Keratinocyte (primary cell): ENCODE results near the gene PPIA. TPM values are rescaled to one million over a fixed set of nuclear protein-coding genes. Genes with fewer than 3 reads are reported as not detected.

Source experiments
- DNase-seq: peaks from one replicate; pipeline ENCODE4 v3.0.0-alpha.2; 2011; ENCODE audit warnings: low read depth, missing footprints, low spot score
- FAIRE-seq: peaks from 2 replicates; lab custom pipeline; 2011; peaks lifted over from hg19 to GRCh38; lab: Jason Lieb, UNC
- H2AFZ ChIP-seq: 2 replicates; pipeline ENCODE4 v1.6.0; 2012; ENCODE audit warnings: low read length, control low read depth, inconsistent platforms; ENCODE audit not compliant: control insufficient read depth
- H3K27ac ChIP-seq: 2 replicates; pipeline ENCODE4 v1.5.1; 2011; ENCODE audit warnings: low read length; ENCODE audit not compliant: control insufficient read depth, insufficient read depth
- H3K27me3 ChIP-seq: 3 replicates; pipeline ENCODE4 v1.6.0; 2011; ENCODE audit warnings: low read length; ENCODE audit not compliant: control insufficient read depth, insufficient read depth; ENCODE audit errors: extremely low read depth
- H3K36me3 ChIP-seq, 2 experiments: 2 replicates in 1 of 2; 3 replicates in 1 of 2; pipeline ENCODE4 v1.5.1; 2011; ENCODE audit warnings: low read length in 2 of 2, mild to moderate bottlenecking in 1 of 2; ENCODE audit not compliant: control insufficient read depth in 2 of 2, insufficient read depth in 2 of 2; ENCODE audit errors: extremely low read depth in 1 of 2
- H3K4me1 ChIP-seq: 3 replicates; pipeline ENCODE4 v1.5.1; 2011; ENCODE audit warnings: low read length; ENCODE audit not compliant: control insufficient read depth, insufficient read depth; ENCODE audit errors: extremely low read depth
- H3K4me2 ChIP-seq: 3 replicates; pipeline ENCODE4 v1.6.0; 2011; ENCODE audit warnings: low read depth, low read length; ENCODE audit not compliant: control insufficient read depth, insufficient read depth; ENCODE audit errors: extremely low read depth
- H3K4me3 ChIP-seq, 3 experiments: fragments of 200-600 bp in 1 of 3; sonication (generic) in 1 of 3; 2 replicates in 2 of 3; 3 replicates in 1 of 3; pipeline ENCODE4 v1.5.1; 2011 to 2016; ENCODE audit warnings: low read length in 3 of 3, mild to moderate bottlenecking in 3 of 3, control low read depth in 2 of 3, inconsistent platforms in 1 of 3, low read depth in 1 of 3, mixed read lengths in 1 of 3, mixed run types in 1 of 3, moderate library complexity in 1 of 3; ENCODE audit not compliant: control insufficient read depth in 2 of 3, insufficient read depth in 2 of 3; ENCODE audit errors: extremely low read depth in 1 of 3
- H3K79me2 ChIP-seq: 2 replicates; pipeline ENCODE4 v1.6.0; 2012; ENCODE audit warnings: low read length; ENCODE audit not compliant: control insufficient read depth, insufficient read depth
- H3K9ac ChIP-seq: 3 replicates; pipeline ENCODE4 v1.6.0; 2011; ENCODE audit warnings: low read length; ENCODE audit not compliant: control insufficient read depth, insufficient read depth; ENCODE audit errors: extremely low read depth
- H3K9me1 ChIP-seq: 3 replicates; pipeline ENCODE4 v1.6.0; 2011; ENCODE audit warnings: low read length; ENCODE audit not compliant: control insufficient read depth, insufficient read depth; ENCODE audit errors: extremely low read depth
- H3K9me3 ChIP-seq: 2 replicates; pipeline ENCODE4 v1.5.1; 2012; ENCODE audit warnings: low read depth, low read length; ENCODE audit not compliant: control insufficient read depth
- H4K20me1 ChIP-seq: 3 replicates; pipeline ENCODE4 v1.6.0; 2011; ENCODE audit warnings: low read length; ENCODE audit not compliant: control insufficient read depth, insufficient read depth; ENCODE audit errors: extremely low read depth
- CTCF ChIP-seq, 3 experiments: IDR thresholded peaks in 1 of 3; conservative IDR thresholded peaks in 1 of 3; optimal IDR thresholded peaks in 1 of 3; 2 replicates in 2 of 3; 3 replicates in 1 of 3; pipeline versions ENCODE3 to v1.5.1; 2011; ENCODE audit warnings: low read length in 3 of 3, mild to moderate bottlenecking in 3 of 3, moderate library complexity in 2 of 3, control low read depth in 1 of 3, inconsistent platforms in 1 of 3; ENCODE audit not compliant: insufficient read depth in 2 of 3; ENCODE audit errors: extremely low read depth in 1 of 3
- EZH2 ChIP-seq: IDR thresholded peaks from one replicate; pipeline ENCODE4 v1.6.1; 2012; ENCODE audit warnings: inconsistent platforms, mild to moderate bottlenecking, low read length, moderate library complexity
- dilution Hi-C: fragments of 300-500 bp; cut with MboI; formaldehyde crosslinking; loops from one replicate; pipeline ENCODE4 v1.7.0; 2020; ENCODE audit warnings: low sequenced_read_pairs; ENCODE audit not compliant: extremely low pct_ligation_motif_present
- polyA plus RNA-seq, 5 experiments: library from polyadenylated mRNA; depleted of rRNA in 3 of 5; stranded (reverse) in 3 of 5; stranded (forward) in 1 of 5; unstranded in 1 of 5; fragments of >200 nt; gene quantifications; 1 replicate in 1 of 5; 2 replicates in 3 of 5; 3 replicates in 1 of 5; pipeline versions ENCODE4 v1.2.1 to v1.2.3, GENCODE V29; 2011 to 2012; ENCODE audit warnings: missing spikeins in 2 of 5, low read depth in 1 of 5, low replicate concordance in 1 of 5

The PPIA gene
- polyA plus RNA-seq, 1 donor (not counting 4 experiments of a cell fraction or from before 2014, with no cell fraction given) = 6,965 TPM

GRCh38 chr7:44759246-44759645 is 37.2 kb upstream of the PPIA start:
- H3K4me2 ChIP-seq = no peak overlapping the region
- H3K9me3 ChIP-seq = no peaks in the 10 kb centered on the region
- H3K27ac ChIP-seq = no peak overlapping the region
- dilution Hi-C loops = no loop called here
- H3K36me3 ChIP-seq = peaks cover 16 to 27% of the 10 kb centered on the region in 2 experiments
- no peak overlapping the region for H3K9ac ChIP-seq
- TF ChIP-seq EZH2 (no peak), CTCF (optimal IDR thresholded peaks at IDR 0.05 in 1 of 3, IDR thresholded peaks at IDR 0.05 in 1 of 3, conservative IDR thresholded peaks at IDR 0.05 in 1 of 3; ENCODE audit: extremely low read depth in 1 of 3, insufficient read depth in 2 of 3, low read length in 3 of 3) (no peak)
- no peaks in the 10 kb centered on the region for H4K20me1 ChIP-seq
- peaks cover 16% of the 10 kb centered on the region for H3K79me2 ChIP-seq
- no peak for FAIRE-seq
- no peak overlapping the region for H3K4me3 ChIP-seq
- no peak for DNase-seq
- peaks cover 3% of the 10 kb centered on the region for H3K9me1 ChIP-seq
- no peak overlapping the region for H2AFZ ChIP-seq
- H3K27me3 ChIP-seq = no peaks in the 10 kb centered on the region
- H3K4me1 ChIP-seq = peaks cover 15% of the 10 kb centered on the region

- Histone ChIP-seq H3K4me3 (no peak overlapping the region), H3K36me3 (peaks cover 20 to 31% of the 10 kb centered on the region in 2 experiments), H3K9ac (no peak overlapping the region), H3K4me1 (peaks cover 6% of the 10 kb centered on the region), H3K27ac (no peak overlapping the region), H3K4me2 (no peak overlapping the region), H2AFZ (no peak overlapping the region), H3K79me2 (peaks cover 9% of the 10 kb centered on the region), H3K9me1 (peaks cover 3% of the 10 kb centered on the region), H4K20me1 (no peaks in the 10 kb centered on the region), H3K9me3 (no peaks in the 10 kb centered on the region), H3K27me3 (no peaks in the 10 kb centered on the region)
- no peak for DNase-seq
- dilution Hi-C loops = no loop called here
- TF ChIP-seq CTCF (optimal IDR thresholded peaks at IDR 0.05 in 1 of 3, IDR thresholded peaks at IDR 0.05 in 1 of 3, conservative IDR thresholded peaks at IDR 0.05 in 1 of 3; ENCODE audit: extremely low read depth in 1 of 3, insufficient read depth in 2 of 3, low read length in 3 of 3) = no peak
- TF ChIP-seq EZH2 = no peak
- no peak for FAIRE-seq
These were observed 36.4 kb upstream of the PPIA start for GRCh38 chr7:44760034-44760580.
